ENCODE measurements around the gene NEK9. TPM values are rescaled to one million over a fixed set of nuclear protein-coding genes. Genes with fewer than 3 reads are reported as not detected.

NEK9 gene
- total and polyA plus RNA-seq, 4 donors, result 23.1 to 76.3 (median 53.3) TPM

- peaks cover 0 to 6% (median 3%) of the 10 kb centered on the region in 4 donors for H3K36me3 ChIP-seq (ENCODE audit: control insufficient read depth in 4 of 4, insufficient read depth in 4 of 4, low read length in 4 of 4)
- no peak overlapping the region for H3K4me3 ChIP-seq
- H3K27me3 ChIP-seq (ENCODE audit: control insufficient read depth in 3 of 3, insufficient read depth in 3 of 3, low read length in 2 of 3), result no peaks in the 10 kb centered on the region
- 48% methylated on average over 2 of the region's 2 CpGs for WGBS, 2 donors
- no peak overlapping the region for H3K9ac ChIP-seq (ENCODE audit: insufficient read depth in 1 of 2, low read length in 2 of 2)
- peaks cover 0 to 8% (median 5%) of the 10 kb centered on the region in 5 donors for H3K4me1 ChIP-seq (ENCODE audit: control insufficient read depth in 5 of 5, insufficient read depth in 5 of 5, low read length in 5 of 5)
- H3K27ac ChIP-seq (ENCODE audit: low read depth in 1 of 2, low read length in 1 of 2), result no peak overlapping the region
- TF ChIP-seq CTCF (IDR thresholded peaks at IDR 0.05; ENCODE audit: control extremely low read depth, extremely low read depth), result no peak
- H3K9me3 ChIP-seq (ENCODE audit: control insufficient read depth in 4 of 4, insufficient read depth in 3 of 4, low read length in 3 of 4), result peaks cover 0 to 4% (median 0%) of the 10 kb centered on the region in 4 donors
- no peak for ATAC-seq (ENCODE audit: insufficient read depth, low FRiP score)
- no peak for DNase-seq
These were observed 66.4 kb downstream of the NEK9 start for GRCh38 chr14:75060420-75060819.

DNA sequence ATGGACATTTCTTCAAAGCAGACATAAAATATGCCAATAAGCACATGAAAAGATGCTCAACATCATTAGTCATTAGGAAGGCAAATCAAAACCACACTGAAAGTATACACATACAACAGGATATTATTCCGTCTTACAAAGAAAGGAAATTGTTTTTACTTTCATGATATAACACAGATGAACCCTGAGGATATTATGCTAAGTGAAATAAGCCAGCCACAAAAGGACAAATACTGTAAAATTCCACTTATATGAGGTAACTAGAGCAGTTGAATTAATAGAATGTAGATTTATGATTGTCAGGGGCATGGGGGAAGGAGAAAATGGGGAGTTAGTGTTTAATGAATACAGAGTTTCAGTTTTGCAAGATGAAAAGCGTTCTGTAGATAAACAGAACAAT is 67.2 kb downstream of the NEK9 start:
- H3K4me3 ChIP-seq, result no peak overlapping the region
- H3K4me1 ChIP-seq (ENCODE audit: control insufficient read depth in 5 of 5, insufficient read depth in 5 of 5, low read length in 5 of 5), result peaks cover 0 to 10% (median 5%) of the 10 kb centered on the region in 5 donors
- no peaks in the 10 kb centered on the region for H3K27me3 ChIP-seq (ENCODE audit: control insufficient read depth in 3 of 3, insufficient read depth in 3 of 3, low read length in 2 of 3)
- peaks cover 0 to 4% (median 0%) of the 10 kb centered on the region in 4 donors for H3K9me3 ChIP-seq (ENCODE audit: control insufficient read depth in 4 of 4, insufficient read depth in 3 of 4, low read length in 3 of 4)
- no peak for DNase-seq
- no peak overlapping the region for H3K9ac ChIP-seq (ENCODE audit: insufficient read depth in 1 of 2, low read length in 2 of 2)
- H3K27ac ChIP-seq (ENCODE audit: low read depth in 1 of 2, low read length in 1 of 2), result no peak overlapping the region
- ATAC-seq (ENCODE audit: insufficient read depth, low FRiP score), result no peak
- no peak for TF ChIP-seq CTCF (IDR thresholded peaks at IDR 0.05; ENCODE audit: control extremely low read depth, extremely low read depth)
- H3K36me3 ChIP-seq (ENCODE audit: control insufficient read depth in 4 of 4, insufficient read depth in 4 of 4, low read length in 4 of 4), result peaks cover 0 to 6% (median 3%) of the 10 kb centered on the region in 4 donors
- 73 to 80% methylated on average over 2 of the region's 2 CpGs for WGBS, 2 donors

DNA sequence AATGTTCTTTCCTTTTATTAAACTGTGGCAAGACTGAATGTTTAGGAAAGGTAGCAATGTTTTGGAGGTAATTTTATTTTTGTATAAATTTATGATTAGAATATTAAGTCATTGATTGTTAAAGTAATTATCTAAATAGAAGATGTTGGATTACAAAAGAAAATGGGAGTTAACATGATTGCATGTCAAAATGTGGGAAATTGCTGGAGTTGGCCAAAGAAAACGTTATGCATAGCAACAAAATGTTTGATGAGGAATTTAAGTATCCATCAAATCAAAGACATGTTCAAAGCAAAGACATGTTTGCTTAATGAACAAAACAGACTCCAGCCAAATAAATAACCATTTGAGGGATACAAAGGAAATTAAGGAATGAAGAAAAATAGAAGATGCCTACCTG is 72.4 kb downstream of the NEK9 start:
- H3K27me3 ChIP-seq (ENCODE audit: control insufficient read depth in 3 of 3, insufficient read depth in 3 of 3, low read length in 2 of 3), result no peaks in the 10 kb centered on the region
- no peak overlapping the region for H3K27ac ChIP-seq (ENCODE audit: low read depth in 1 of 2, low read length in 1 of 2)
- no peak for TF ChIP-seq CTCF (IDR thresholded peaks at IDR 0.05; ENCODE audit: control extremely low read depth, extremely low read depth)
- H3K4me3 ChIP-seq, result no peak overlapping the region
- no peak for ATAC-seq (ENCODE audit: insufficient read depth, low FRiP score)
- no peaks in the 10 kb centered on the region for H3K9me3 ChIP-seq (ENCODE audit: control insufficient read depth in 4 of 4, insufficient read depth in 3 of 4, low read length in 3 of 4)
- peaks cover 0 to 1% (median 0%) of the 10 kb centered on the region in 4 donors for H3K36me3 ChIP-seq (ENCODE audit: control insufficient read depth in 4 of 4, insufficient read depth in 4 of 4, low read length in 4 of 4)
- WGBS, 2 donors, result 58 to 76% methylated on average over 1 of the region's 1 CpG
- no peak overlapping the region for H3K9ac ChIP-seq (ENCODE audit: insufficient read depth in 1 of 2, low read length in 2 of 2)
- DNase-seq, result peak in 2 of 3 donors; percentile 54 to 69
- peaks cover 2 to 42% (median 5%) of the 10 kb centered on the region in 5 donors for H3K4me1 ChIP-seq (ENCODE audit: control insufficient read depth in 5 of 5, insufficient read depth in 5 of 5, low read length in 5 of 5)

All from lung (tissue), 12 donors.